SJCRH30 (cell line): Measurements from ENCODE around the gene MPZ. TPM values are rescaled to one million over a fixed set of nuclear protein-coding genes. Genes with fewer than 3 reads are reported as not detected.
"Not testable (repeated sequence)": the region's sequence is repeated elsewhere in the genome, so short reads cannot be mapped to it uniquely, and the experiment has no call there.

ENCODE experiments used
- DNase-seq, 2 experiments: peaks; one replicate each; pipeline ENCODE4 v3.0.0-alpha.2; 2015 to 2020
- H3K27ac ChIP-seq: fragments of 250-450 bp; sonication (Bioruptor Pico); 2 replicates; pipeline ENCODE4 v1.5.1; 2020; ENCODE audit warnings: mild to moderate bottlenecking, moderate library complexity
- H3K27me3 ChIP-seq: fragments of 250-450 bp; sonication (Bioruptor Pico); 2 replicates; pipeline ENCODE4 v1.5.1; 2020; ENCODE audit warnings: mild to moderate bottlenecking, moderate library complexity
- H3K36me3 ChIP-seq: fragments of 250-450 bp; sonication (Bioruptor Pico); 2 replicates; pipeline ENCODE4 v1.5.1; 2020; ENCODE audit warnings: mild to moderate bottlenecking, moderate library complexity
- H3K4me1 ChIP-seq: fragments of 250-450 bp; sonication (Bioruptor Pico); 2 replicates; pipeline ENCODE4 v1.5.1; 2020; ENCODE audit warnings: mild to moderate bottlenecking, moderate library complexity
- H3K4me3 ChIP-seq: fragments of 250-450 bp; sonication (Bioruptor Pico); 2 replicates; pipeline ENCODE4 v1.5.1; 2020; ENCODE audit warnings: mild to moderate bottlenecking, moderate library complexity
- H3K9me3 ChIP-seq: fragments of 250-450 bp; sonication (Bioruptor Pico); replicated peaks from 2 replicates; pipeline ENCODE4 v1.5.1; 2020; ENCODE audit warnings: mild to moderate bottlenecking, moderate library complexity
- total RNA-seq: library from RNA; depleted of rRNA; stranded (reverse); fragments of >200 nt; shearing (Covaris generic); gene quantifications from 2 replicates; pipeline ENCODE4 v1.2.3, GENCODE V29; 2014; rRNA removed

MPZ gene
- 0.71 and 1.1 TPM in 2 replicates for total RNA-seq

DNA sequence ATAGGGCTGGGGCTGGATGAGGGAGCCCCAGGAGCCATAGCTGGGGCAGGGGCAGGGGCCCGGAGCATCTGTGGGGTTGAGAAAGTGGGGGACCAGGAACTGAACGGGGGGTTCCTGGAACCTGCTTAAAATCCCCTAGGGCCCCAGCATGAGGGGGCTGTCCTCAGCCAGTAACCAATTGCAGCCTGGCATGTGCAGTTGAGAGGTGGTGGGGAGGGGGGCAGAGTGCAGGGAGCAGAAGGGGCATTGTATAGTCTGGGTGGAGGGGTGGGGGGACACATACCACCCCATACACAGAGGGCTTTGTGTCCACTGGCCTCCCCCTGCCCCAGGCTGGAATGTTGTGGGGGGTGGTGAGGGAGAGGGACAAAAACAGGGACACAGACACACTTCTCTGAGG, at the start of gene MPZ:
MPZ (minus strand) TSS at position 101 of the 400 bp plus-strand sequence; CDS start at position 38, 63 bp downstream.
- H3K4me3 ChIP-seq = no peak within 1 kb of the TSS
- H3K4me1 ChIP-seq = peaks cover 14% of the 10 kb centered on the region; the same call in 1 of the 2 replicates
- no peaks in the 10 kb centered on the region for H3K27me3 ChIP-seq
- no peak for DNase-seq
- H3K9me3 ChIP-seq = no peaks in the 10 kb centered on the region
- H3K27ac ChIP-seq = no peak within 1 kb of the TSS
- H3K36me3 ChIP-seq = no peaks in the 10 kb centered on the region

DNA sequence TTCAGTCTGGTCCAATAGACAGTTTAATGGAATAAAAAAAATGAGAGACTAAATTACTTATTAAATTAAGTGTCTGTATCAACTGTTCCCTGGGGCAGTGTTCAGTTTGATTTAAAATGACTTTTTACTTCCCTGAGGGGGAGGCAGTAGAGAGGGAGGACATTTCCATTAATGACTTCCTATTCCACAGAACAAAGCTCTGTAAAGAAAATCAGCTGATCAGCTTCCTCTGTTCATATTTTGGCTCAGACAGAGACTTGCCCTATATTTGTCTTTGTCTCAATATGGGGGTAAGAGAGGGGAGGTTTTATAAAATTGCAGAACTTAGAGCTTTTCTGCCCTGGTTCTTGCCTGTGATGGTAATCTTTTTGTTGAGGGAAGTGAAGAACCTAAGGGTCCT, 49.5 kb upstream of the MPZ start:
- Histone ChIP-seq H3K36me3 (peaks cover 3% of the 10 kb centered on the region), H3K4me3 (no peak overlapping the region), H3K27ac (no peak overlapping the region), H3K4me1 (no peaks in the 10 kb centered on the region), H3K9me3 (no peaks in the 10 kb centered on the region), H3K27me3 (no peaks in the 10 kb centered on the region)
- no peak for DNase-seq

DNA sequence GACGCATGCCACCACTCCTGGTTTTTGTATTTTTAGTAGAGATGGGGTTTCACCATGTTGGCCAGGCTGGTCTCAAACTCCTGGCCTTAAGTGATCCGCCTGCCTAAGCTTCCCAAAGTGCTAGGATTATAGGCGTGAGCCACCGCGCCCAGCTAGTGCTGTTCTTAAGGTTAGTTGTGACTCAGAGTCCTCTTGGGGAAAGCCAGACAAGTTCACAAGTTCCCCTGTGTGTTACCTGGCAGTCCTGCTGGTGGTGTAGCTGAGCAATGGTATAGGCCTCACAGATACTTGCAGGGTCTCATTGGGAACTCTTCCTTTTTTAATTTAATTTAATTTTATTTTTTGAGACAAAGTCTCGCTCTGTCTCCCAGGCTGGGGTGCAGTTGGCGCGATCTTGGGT, 47.3 kb upstream of the MPZ start:
- Histone ChIP-seq H3K4me1 (no peaks in the 10 kb centered on the region), H3K36me3 (no peaks in the 10 kb centered on the region), H3K27ac (no peak overlapping the region), H3K27me3 (no peaks in the 10 kb centered on the region), H3K9me3 (no peaks in the 10 kb centered on the region), H3K4me3 (no peak overlapping the region)
- no peak for DNase-seq

DNA sequence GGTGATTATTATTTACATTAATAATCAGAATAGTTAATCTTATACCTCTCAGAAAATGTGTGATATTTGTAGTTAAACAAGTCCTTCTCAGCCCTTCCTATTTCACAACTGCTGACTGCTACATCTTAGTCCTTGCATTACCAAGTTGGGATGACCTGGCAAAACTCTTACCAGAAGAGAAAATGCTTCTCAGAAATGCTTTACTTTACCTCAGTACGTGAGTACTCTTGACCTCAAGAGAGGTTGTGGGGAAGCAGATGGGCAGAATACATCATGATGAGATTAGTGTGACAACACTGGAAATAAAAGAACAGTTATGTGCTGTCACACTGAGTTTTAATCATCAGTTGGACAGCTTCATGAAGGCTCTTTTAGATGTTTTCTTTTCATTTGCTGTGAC, 41.7 kb upstream of the MPZ start:
- Histone ChIP-seq H3K9me3 (no peaks in the 10 kb centered on the region), H3K4me3 (no peak overlapping the region), H3K27me3 (no peaks in the 10 kb centered on the region), H3K4me1 (no peaks in the 10 kb centered on the region), H3K27ac (no peak overlapping the region), H3K36me3 (no peaks in the 10 kb centered on the region; the same call in 1 of the 2 replicates)
- no peak for DNase-seq

DNA sequence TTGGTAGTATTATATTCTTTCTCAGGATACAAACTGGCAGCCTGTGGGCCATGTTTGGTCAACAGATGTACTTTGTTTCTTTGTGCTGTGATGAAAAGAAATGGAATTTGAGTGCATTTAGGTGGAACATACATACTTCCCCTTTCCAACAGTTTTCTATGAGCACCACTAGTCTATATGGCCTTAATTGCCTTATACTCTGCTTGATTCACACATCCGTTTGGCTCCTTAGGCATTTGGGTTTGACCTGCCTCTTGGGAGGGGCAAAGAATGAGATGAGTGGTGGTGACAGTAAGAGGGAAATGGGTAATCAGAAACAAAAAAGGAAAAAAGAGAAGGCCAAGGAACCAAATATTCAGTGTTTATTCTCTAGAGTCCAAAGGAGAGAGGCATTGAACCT, 40.9 kb upstream of the MPZ start:
- DNase-seq = no peak
- Histone ChIP-seq H3K27me3 (no peaks in the 10 kb centered on the region), H3K36me3 (no peaks in the 10 kb centered on the region; the same call in 1 of the 2 replicates), H3K27ac (no peak overlapping the region), H3K4me1 (no peaks in the 10 kb centered on the region), H3K9me3 (no peaks in the 10 kb centered on the region), H3K4me3 (no peak overlapping the region)

DNA sequence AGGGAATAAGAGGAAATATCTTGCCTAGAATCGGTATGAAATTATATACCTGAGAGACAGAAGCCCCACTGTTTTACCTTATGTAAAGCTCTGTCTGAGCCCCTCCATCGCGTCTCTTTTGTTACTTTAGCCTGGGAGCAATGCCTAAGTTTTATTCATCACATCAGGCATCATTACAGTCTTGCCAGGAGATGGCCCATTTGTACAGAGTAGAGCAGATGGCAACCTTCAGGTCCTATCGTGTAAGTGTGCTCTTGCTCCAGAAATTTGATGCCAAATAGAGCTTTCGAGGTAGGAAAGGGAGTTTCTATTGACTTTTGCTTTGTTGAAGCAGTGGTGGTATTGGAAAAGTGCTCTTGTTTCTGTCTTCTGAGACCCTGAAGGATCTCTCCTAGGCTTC, 33.1 kb upstream of the MPZ start:
- H3K27ac ChIP-seq = no peak overlapping the region
- H3K4me1 ChIP-seq = no peaks in the 10 kb centered on the region
- H3K27me3 ChIP-seq = no peaks in the 10 kb centered on the region
- no peak overlapping the region for H3K4me3 ChIP-seq
- no peaks in the 10 kb centered on the region for H3K9me3 ChIP-seq
- H3K36me3 ChIP-seq = peaks cover 23% of the 10 kb centered on the region
- no peak for DNase-seq

DNA sequence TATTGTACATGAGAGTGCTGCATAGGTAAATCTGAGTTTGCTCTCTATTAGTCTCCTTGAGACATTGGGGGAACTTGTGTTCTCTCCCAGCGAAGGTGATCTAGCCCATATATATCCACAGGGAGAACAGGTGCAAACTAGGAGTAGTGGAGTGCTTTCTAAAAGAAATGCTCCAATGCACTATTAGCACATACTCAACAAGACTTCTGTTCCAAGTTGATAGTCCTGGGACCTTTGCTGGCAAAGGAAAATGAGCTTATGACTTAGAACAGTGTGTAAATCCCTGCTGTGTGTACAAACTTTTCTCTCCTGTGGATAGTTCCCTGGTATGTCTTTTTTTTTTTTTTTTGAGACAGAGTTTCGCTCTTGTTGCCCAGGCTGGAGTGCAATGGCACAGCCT, 32.4 kb upstream of the MPZ start:
- no peak overlapping the region for H3K27ac ChIP-seq
- no peak for DNase-seq
- no peaks in the 10 kb centered on the region for H3K27me3 ChIP-seq
- no peaks in the 10 kb centered on the region for H3K9me3 ChIP-seq
- no peak overlapping the region for H3K4me3 ChIP-seq
- no peaks in the 10 kb centered on the region for H3K4me1 ChIP-seq
- H3K36me3 ChIP-seq = peaks cover 23% of the 10 kb centered on the region

DNA sequence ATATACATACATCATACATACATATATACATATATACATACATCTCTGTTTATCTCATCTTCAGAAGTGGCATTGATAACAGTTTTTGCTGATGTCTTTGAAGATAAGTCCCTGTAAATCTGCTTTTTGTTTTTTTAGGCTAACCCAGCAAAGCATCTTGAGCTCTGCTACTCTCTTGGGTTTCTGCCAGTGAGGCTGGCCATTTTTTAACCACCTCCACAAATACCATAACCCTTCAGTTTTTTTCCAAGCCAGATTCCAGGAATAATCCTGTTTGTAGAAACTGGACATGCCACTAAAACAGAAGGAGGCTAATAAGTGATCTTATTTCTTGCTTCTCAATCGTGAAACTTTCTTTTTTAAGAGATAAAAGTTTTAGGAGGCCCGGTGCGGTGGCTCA, 26.0 kb upstream of the MPZ start:
- Histone ChIP-seq H3K9me3 (no peaks in the 10 kb centered on the region), H3K27ac (no peak overlapping the region), H3K27me3 (no peaks in the 10 kb centered on the region), H3K4me1 (no peaks in the 10 kb centered on the region), H3K36me3 (peaks cover 16% of the 10 kb centered on the region; the same call in 1 of the 2 replicates), H3K4me3 (no peak overlapping the region)
- no peak for DNase-seq

DNA sequence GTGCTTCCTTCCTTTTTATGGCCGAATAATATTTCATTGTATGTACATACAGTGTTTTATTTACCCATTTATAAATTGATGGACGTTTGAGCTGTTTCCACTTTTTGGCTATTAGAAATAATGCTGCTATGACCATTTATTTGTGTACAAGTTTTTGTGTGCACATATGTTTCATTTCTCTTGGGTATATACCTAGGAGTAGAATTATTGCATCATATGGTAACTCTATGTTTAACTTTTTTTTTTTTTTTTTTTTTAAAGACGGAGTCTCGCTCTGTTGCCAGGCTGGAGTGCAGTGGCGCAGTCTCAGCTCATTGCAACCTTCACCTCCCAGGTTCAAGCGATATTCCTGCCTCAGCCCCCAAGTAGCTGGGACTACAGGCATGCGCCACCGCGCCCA, 23.4 kb upstream of the MPZ start:
- H3K27ac ChIP-seq = no peak overlapping the region
- H3K36me3 ChIP-seq = peaks cover 20% of the 10 kb centered on the region; the same call in 1 of the 2 replicates
- H3K4me1 ChIP-seq = no peaks in the 10 kb centered on the region
- no peaks in the 10 kb centered on the region for H3K27me3 ChIP-seq
- no peak overlapping the region for H3K4me3 ChIP-seq
- DNase-seq = no peak
- no peaks in the 10 kb centered on the region for H3K9me3 ChIP-seq

DNA sequence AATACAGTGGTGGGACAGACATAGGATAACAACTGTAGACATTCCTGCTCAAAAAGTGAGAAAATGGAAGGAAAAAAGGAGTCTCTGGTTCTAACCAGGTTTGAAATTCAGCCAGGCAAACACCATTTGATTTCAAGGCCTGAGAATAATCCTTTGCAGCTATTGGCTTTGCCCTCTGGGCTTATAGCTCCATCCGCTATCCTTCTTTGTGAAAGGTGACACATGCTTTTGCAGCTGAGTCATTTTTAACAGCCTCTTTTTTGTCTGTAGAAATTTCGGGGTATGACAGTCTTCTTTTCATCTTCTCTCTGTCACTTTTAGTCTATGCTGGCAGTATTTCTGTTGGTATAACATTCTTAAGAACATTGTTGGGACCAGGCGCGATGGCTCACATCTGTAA, 20.6 kb upstream of the MPZ start:
- Histone ChIP-seq H3K4me1 (no peaks in the 10 kb centered on the region), H3K27me3 (no peaks in the 10 kb centered on the region), H3K27ac (no peak overlapping the region), H3K4me3 (no peak overlapping the region), H3K36me3 (peaks cover 19% of the 10 kb centered on the region; the same call in 1 of the 2 replicates), H3K9me3 (no peaks in the 10 kb centered on the region)
- DNase-seq = no peak

DNA sequence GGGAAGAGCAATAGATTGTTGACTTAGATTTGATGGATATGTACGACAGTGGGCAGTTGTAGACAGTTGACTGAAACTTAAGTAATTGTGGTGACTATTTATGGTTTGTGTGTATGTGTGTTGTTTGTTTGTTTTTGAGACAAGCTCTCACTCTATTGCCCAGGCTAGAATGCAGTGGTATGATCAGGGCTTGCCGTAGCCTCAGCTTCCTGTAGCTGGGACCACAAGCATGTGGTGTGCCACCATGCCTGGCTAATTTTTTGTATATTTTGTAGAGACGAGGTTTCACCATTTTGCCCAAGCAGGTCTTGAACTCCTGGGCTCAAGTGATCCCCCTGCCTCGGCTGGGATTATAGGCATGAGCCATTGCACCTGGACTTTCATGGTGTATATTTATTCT, 14.3 kb upstream of the MPZ start:
- Histone ChIP-seq H3K27me3 (no peaks in the 10 kb centered on the region), H3K27ac (no peak overlapping the region), H3K4me3 (no peak overlapping the region), H3K4me1 (no peaks in the 10 kb centered on the region), H3K36me3 (peaks cover 15% of the 10 kb centered on the region), H3K9me3 (no peaks in the 10 kb centered on the region)
- DNase-seq = no peak

DNA sequence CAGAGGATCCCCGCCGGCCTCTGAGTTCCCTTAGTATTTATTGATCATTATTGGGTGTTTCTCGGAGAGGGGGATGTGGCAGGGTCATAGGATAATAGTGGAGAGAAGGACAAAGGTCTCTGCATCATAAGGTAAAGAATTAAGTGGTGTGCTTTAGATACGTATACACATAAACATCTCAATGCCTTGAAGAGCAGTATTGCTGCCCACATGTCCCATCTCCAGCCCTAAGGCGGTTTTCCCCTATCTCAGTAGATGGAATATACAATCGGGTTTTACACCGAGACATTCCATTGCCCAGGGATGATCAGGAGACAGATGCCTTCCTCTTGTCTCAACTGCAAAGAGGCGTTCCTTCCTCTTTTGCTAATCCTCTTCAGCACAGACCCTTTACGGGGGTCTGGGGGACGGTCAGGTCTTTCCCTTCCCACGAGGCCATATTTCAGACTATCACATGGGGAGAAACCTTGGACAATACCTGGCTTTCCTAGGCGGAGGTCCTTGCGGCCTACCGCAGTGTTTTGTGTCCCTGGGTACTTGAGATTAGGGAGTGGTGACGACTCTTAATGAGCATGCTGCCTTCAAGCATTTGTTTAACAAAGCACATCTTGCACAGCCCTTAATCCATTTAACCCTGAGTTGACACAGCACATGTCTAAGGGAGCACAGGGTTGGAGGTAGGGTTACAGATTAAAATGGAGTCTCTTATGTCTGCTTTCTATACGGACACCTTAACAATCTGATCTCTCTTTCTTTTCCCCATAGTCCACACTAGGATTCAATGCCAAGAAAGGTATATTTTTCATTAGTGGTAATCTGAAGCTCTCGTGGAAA, 6.3 kb upstream of the MPZ start:
- not testable (repeated sequence) for H3K36me3 ChIP-seq, H3K9me3 ChIP-seq, DNase-seq, H3K27ac ChIP-seq, H3K4me1 ChIP-seq, H3K27me3 ChIP-seq, H3K4me3 ChIP-seq

DNA sequence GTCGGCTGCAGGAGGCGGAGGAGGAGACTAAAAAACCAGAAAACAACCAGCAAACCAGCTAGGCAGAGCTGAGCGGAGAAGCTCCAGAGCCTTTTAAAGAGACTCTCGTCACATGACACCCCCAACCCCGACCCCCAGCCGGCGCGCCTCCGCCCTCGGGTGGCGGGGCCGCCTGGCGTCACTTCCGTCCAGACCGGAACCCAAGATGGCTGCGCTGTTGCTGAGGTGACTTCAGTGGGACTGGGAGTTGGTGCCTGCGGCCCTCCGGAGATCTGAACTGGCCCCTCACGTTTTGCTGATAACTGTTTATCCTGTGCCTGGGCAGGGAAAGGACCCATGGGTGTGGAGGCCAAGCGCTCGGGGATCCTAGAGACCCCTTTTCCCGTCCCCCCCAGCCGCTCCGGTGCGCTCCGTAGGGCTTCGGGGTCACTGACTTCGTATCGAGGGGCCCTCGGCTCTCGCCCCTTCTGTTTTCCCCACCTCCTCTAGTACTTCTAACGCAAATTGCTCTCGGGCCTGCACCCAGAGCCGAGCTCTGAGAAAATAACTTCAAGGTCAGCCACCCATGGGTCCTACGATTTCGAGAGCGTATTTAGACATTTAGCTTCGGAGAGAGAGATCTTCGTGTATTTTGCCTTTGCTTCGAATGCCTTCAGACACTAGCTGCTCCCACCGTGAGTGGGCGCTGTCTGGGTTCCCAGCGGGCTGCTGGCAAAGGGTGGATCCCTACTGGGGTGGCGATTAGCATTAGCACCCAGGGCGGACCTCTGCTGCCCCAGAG, 4.6 kb upstream of the MPZ start, which contains the start of gene SDHC:
SDHC (plus strand) TSS at position 181 of the 781 bp plus-strand sequence; CDS start at position 206, 25 bp downstream.
- Histone ChIP-seq H3K27me3 (no peaks in the 10 kb centered on the region), H3K4me3 (peak within 1 kb of the TSS; percentile 82), H3K27ac (peak within 1 kb of the TSS; percentile 79), H3K9me3 (no peaks in the 10 kb centered on the region), H3K4me1 (peaks cover 5% of the 10 kb centered on the region; the same call in 1 of the 2 replicates), H3K36me3 (peaks cover 5% of the 10 kb centered on the region; the same call in 1 of the 2 replicates)
- peak; percentile 84 to 89 for DNase-seq

DNA sequence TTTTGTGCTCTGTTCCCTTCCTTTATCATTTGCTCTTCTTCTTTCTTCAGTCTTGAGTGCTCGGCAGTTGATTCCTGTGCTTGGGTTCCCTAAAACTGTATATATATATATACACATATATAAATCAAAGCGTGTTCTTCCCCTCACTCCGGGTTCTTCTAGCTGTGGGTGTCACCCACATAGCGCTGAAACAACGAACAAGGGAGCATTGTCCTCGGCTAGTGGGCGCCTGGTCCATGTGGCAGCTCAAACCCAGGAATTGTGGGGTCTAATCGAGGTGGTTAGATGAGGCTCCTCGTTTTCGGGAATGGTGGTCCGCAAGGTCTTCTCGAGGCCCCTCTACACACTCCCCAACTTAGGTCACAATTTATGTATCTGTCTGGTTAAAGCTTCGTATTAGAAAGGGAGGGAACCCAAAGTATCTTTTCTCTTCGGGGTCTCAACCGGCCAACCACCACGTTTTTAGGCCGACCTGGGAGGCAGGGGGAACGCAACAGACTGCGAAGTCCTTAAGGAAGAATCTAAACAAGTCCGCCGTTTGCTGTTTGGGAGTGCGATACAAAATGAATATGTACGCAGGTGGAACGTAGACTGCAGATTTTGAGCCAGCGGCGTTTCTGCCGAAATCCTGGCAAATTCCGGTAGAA, 3.9 kb upstream of the MPZ start:
- Histone ChIP-seq H3K36me3 (no peaks in the 10 kb centered on the region), H3K9me3 (no peaks in the 10 kb centered on the region), H3K27ac (peak overlapping the region; percentile 79)

More for the DNA sequence above, 3.9 kb upstream of the MPZ start:
- Histone ChIP-seq H3K4me1 (peaks cover 5% of the 10 kb centered on the region), H3K27me3 (no peaks in the 10 kb centered on the region), H3K4me3 (peak overlapping the region; percentile 82)
- DNase-seq = peak; percentile 24 to 56
